IMR-90 (cell line): ENCODE results near the gene TGM5. TPM values are rescaled to one million over a fixed set of nuclear protein-coding genes. Genes with fewer than 3 reads are reported as not detected.
"Not testable (repeated sequence)": the region's sequence is repeated elsewhere in the genome, so short reads cannot be mapped to it uniquely, and the experiment has no call there.

Experiments
- ATAC-seq: fragments of 200-7000 bp; cut with Tn5 transposase; 2 replicates; pipeline ENCODE4 v1.9.1; 2020; ENCODE audit warnings: low read depth, mild to moderate bottlenecking, moderate library complexity
- BruUV-seq: library from RNA; stranded (reverse); fragments of 400-500 nt; replicated peaks from 2 replicates; lab custom pipeline; 2021; lab: Mats Ljungman, UMichigan
- CTCF ChIA-PET: fragments of 300-600 bp; formaldehyde crosslinking; extraction: SDS; loops from one replicate; lab custom pipeline; 2021; ENCODE audit warnings: antibody characterized with exemption; lab: Yijun Ruan, JAX
- POLR2A ChIA-PET: fragments of 300-600 bp; sonication (Branson Sonifier 250); formaldehyde crosslinking; loops from one replicate; lab custom pipeline; 2022; ENCODE audit warnings: antibody characterized with exemption; ENCODE audit not compliant: unreplicated experiment; lab: Charles Lee
- DNase-seq: peaks from one replicate; pipeline ENCODE4 v3.0.0; 2013
- H2AFZ ChIP-seq: replicated peaks from 2 replicates; pipeline ENCODE3; 2013; ENCODE audit warnings: low read length, mild to moderate bottlenecking; ENCODE audit not compliant: poor library complexity
- H2AK5ac ChIP-seq: 2 replicates; pipeline ENCODE4 v1.6.1; 2013; ENCODE audit warnings: low read depth, low read length, inconsistent platforms
- H2AK9ac ChIP-seq: replicated peaks from 2 replicates; pipeline ENCODE3; 2013; ENCODE audit warnings: mild to moderate bottlenecking, low read depth, low read length, moderate library complexity; ENCODE audit not compliant: poor library complexity
- H2BK120ac ChIP-seq: 2 replicates; pipeline ENCODE4 v1.6.1; 2013; ENCODE audit warnings: low read depth, low read length, inconsistent platforms
- H2BK15ac ChIP-seq: 3 replicates; pipeline ENCODE4 v1.6.1; 2013; ENCODE audit warnings: low read depth, low read length, inconsistent platforms
- H2BK20ac ChIP-seq: 2 replicates; pipeline ENCODE4 v1.6.1; 2013; ENCODE audit warnings: low read depth, mild to moderate bottlenecking, inconsistent platforms, low read length, moderate library complexity
- H2BK5ac ChIP-seq: 2 replicates; pipeline ENCODE4 v1.6.1; 2013; ENCODE audit warnings: mild to moderate bottlenecking, low read depth, low read length, inconsistent platforms; ENCODE audit not compliant: poor library complexity, severe bottlenecking
- H3K14ac ChIP-seq: replicated peaks from 2 replicates; pipeline ENCODE4 v1.6.1; 2013; ENCODE audit warnings: low read depth, low read length, inconsistent platforms
- H3K18ac ChIP-seq: 2 replicates; pipeline ENCODE4 v1.6.1; 2013; ENCODE audit warnings: low read depth, low read length, control low read depth
- H3K23ac ChIP-seq: 2 replicates; pipeline ENCODE4 v1.6.1; 2013; ENCODE audit warnings: low read depth, low read length, inconsistent platforms
- H3K27ac ChIP-seq: 2 replicates; pipeline ENCODE4 v1.5.1; 2013; ENCODE audit warnings: mild to moderate bottlenecking, control low read depth, low read length; ENCODE audit not compliant: insufficient read depth
- H3K27me3 ChIP-seq: 2 replicates; pipeline ENCODE4 v1.6.1; 2013; ENCODE audit warnings: low read length; ENCODE audit not compliant: control insufficient read depth, insufficient read depth
- H3K36me3 ChIP-seq: 2 replicates; pipeline ENCODE4 v1.6.1; 2013; ENCODE audit warnings: low read length, mixed read lengths; ENCODE audit not compliant: control insufficient read depth, insufficient read depth
- H3K4ac ChIP-seq: 2 replicates; pipeline ENCODE4 v1.6.1; 2013; ENCODE audit warnings: low read depth, low read length, inconsistent platforms
- H3K4me1 ChIP-seq: 2 replicates; pipeline ENCODE4 v1.6.1; 2013; ENCODE audit warnings: low read length, mixed read lengths; ENCODE audit not compliant: control insufficient read depth, insufficient read depth
- H3K4me2 ChIP-seq: 2 replicates; pipeline ENCODE4 v1.6.1; 2013; ENCODE audit warnings: low read depth, mild to moderate bottlenecking, control low read depth, low read length, moderate library complexity
- H3K4me3 ChIP-seq: 2 replicates; pipeline ENCODE4 v1.5.1; 2013; ENCODE audit warnings: low read depth, mild to moderate bottlenecking, control low read depth, low read length, moderate library complexity; ENCODE audit not compliant: insufficient read depth
- H3K56ac ChIP-seq: 2 replicates; pipeline ENCODE4 v1.6.1; 2013; ENCODE audit warnings: low read length, inconsistent platforms; ENCODE audit not compliant: insufficient read depth; ENCODE audit errors: extremely low read depth
- H3K79me1 ChIP-seq, 2 experiments: 2 replicates each; pipeline ENCODE4 v1.6.1; 2013; ENCODE audit warnings: low read length in 2 of 2, inconsistent platforms in 1 of 2, low read depth in 1 of 2
- H3K9ac ChIP-seq: 2 replicates; pipeline ENCODE4 v1.6.1; 2013; ENCODE audit warnings: low read depth, low read length, control low read depth
- H3K9me1 ChIP-seq: 2 replicates; pipeline ENCODE4 v1.6.1; 2013; ENCODE audit warnings: low read length, inconsistent platforms; ENCODE audit not compliant: insufficient read depth
- H3K9me3 ChIP-seq: 2 replicates; pipeline ENCODE4 v1.6.1; 2013; ENCODE audit warnings: low read length; ENCODE audit not compliant: control insufficient read depth, insufficient read depth
- H4K20me1 ChIP-seq: 2 replicates; pipeline ENCODE4 v1.6.1; 2013; ENCODE audit warnings: low read length, inconsistent platforms; ENCODE audit not compliant: insufficient read depth
- H4K5ac ChIP-seq: 2 replicates; pipeline ENCODE4 v1.6.1; 2013; ENCODE audit warnings: mild to moderate bottlenecking, low read depth, low read length, control low read depth
- H4K8ac ChIP-seq, 2 experiments: 2 replicates each; pipeline ENCODE4 v1.6.1; 2013; ENCODE audit warnings: low read depth in 2 of 2, low read length in 2 of 2, control low read depth in 1 of 2, inconsistent platforms in 1 of 2
- H4K91ac ChIP-seq: 2 replicates; pipeline ENCODE4 v1.6.1; 2013; ENCODE audit warnings: low read depth, low read length, inconsistent platforms; ENCODE audit not compliant: insufficient read depth
- WGBS, 2 experiments: methylation state at CpG; one replicate each; pipeline versions ENCODE4 v1.1.5 to v1.1.7; 2013; ENCODE audit warnings: missing lambda C conversion rate in 2 of 2; ENCODE audit not compliant: insufficient read length in 1 of 2; ENCODE audit errors: extremely low coverage in 2 of 2; 5-methylcytosine and 5-hydroxymethylcytosine counted together
- dilution Hi-C: fragments of 300-500 bp; cut with HindIII; formaldehyde crosslinking; loops from one replicate; pipeline ENCODE4 v1.14.3; 2018; ENCODE audit warnings: low sequenced_read_pairs; ENCODE audit not compliant: unreplicated experiment
- in situ Hi-C: fragments of 300-500 bp; cut with MboI; formaldehyde crosslinking; loops from 3 replicates; pipeline ENCODE4 v1.14.3; 2019; ENCODE audit warnings: low sequenced_read_pairs, inconsistent platforms, mixed read lengths
- intact Hi-C: fragments of 100-400 bp; cut with micrococcal nuclease; formaldehyde crosslinking; loops from 2 replicates; pipeline ENCODE4 v1.10.0; 2022
- polyA plus RNA-seq, 3 experiments: library from polyadenylated mRNA; depleted of rRNA; stranded (reverse); fragments of >200 nt; gene quantifications; 2 replicates each; pipeline ENCODE4 v1.2.3, GENCODE V29; 2012; ENCODE audit warnings: low replicate concordance in 1 of 3
- total RNA-seq: library from RNA; depleted of rRNA; stranded (reverse); fragments of >200 nt; gene quantifications from 2 replicates; pipeline ENCODE4 v1.2.3, GENCODE V29; 2012

The TGM5 gene
- total and polyA plus RNA-seq, 2 of the 4 experiments (the other 2 are of a cell fraction): not detected

DNA sequence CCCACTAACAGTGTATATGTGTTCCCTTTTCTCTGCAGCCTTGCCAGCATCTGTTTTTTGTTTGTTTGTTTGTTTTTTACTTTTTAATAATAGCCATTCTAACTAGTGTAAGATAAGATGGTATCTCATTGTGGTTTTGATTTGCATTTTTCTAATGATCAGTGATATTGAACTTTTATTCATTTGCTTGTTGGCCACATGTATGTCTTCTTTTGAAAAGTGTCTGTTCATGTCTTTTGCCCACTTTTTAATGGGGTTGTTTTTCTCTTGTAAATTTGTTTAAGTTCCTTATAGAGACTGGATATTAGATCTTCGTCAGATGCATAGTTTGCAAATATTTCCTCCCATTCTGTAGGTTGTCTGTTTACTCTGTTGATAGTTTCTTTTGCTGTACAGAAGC is 5.2 kb upstream of the TGM5 start:
- H4K20me1 ChIP-seq, H4K91ac ChIP-seq, in situ Hi-C loops, H3K23ac ChIP-seq, H2BK120ac ChIP-seq, H2AFZ ChIP-seq, POLR2A ChIA-PET, H3K27ac ChIP-seq, H3K4me2 ChIP-seq, H3K9ac ChIP-seq, H3K4ac ChIP-seq, DNase-seq, H3K18ac ChIP-seq, H4K5ac ChIP-seq, BruUV-seq, H3K4me3 ChIP-seq, H2AK9ac ChIP-seq, H3K9me3 ChIP-seq, H4K8ac ChIP-seq, H3K9me1 ChIP-seq, H2BK20ac ChIP-seq, H2BK15ac ChIP-seq, H3K79me1 ChIP-seq, H3K4me1 ChIP-seq, intact Hi-C loops, H2BK5ac ChIP-seq, H3K14ac ChIP-seq, ATAC-seq, CTCF ChIA-PET, H3K56ac ChIP-seq, H2AK5ac ChIP-seq, H3K36me3 ChIP-seq, dilution Hi-C loops: not testable (repeated sequence)
- H3K27me3 ChIP-seq: peaks cover 49% of the 10 kb centered on the region
- WGBS, 2 experiments: no CpG with 5 or more reads among the region's 1 CpG
